ENCODE results near the gene MINDY2. TPM values are rescaled to one million over a fixed set of nuclear protein-coding genes. Genes with fewer than 3 reads are reported as not detected.
"Not testable (repeated sequence)": the region's sequence is repeated elsewhere in the genome, so short reads cannot be mapped to it uniquely, and the experiment has no call there.

The MINDY2 gene
- total RNA-seq, 2 experiments from 2014 or later = 8.0 to 11.6 TPM

DNA sequence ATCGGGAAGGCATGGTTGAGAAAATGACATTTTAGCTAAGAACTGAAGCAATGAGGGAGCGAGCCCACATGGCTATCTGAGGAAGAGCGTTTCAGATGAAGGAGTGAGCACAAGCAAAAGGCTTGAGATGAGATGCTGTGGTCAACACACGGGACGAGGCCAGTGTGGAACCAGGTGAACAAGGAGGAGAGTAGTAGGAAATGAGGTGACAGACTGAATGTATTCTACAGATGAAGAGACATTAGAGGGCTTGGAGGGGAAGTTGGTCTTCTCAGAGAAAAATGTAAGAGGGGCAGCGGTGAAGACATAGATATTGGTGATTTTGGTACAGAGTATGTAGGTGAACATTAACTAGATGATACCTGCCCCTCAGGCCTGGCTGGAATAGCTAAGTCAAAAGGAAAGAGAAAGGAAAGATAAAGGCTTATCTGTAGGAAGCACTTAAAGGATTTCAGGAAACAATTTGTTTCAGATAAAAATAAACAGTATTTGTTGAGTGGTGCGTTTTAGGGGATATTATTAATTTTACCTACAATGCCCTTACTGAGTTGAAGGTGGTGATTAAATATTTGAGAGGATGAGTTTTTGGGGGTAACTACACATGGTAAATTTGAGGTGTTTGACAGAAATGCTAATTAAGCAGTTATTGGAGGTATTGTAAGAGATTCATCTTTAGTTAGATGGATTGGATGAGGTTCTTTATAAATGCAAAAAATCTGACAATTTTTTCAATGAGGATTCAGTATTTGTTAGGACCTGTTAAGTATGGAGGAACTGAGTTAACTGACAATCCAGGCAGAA, 105.4 kb downstream of the MINDY2 start:
- DNase-seq = no peak
- no peak overlapping the region for H3K4me3 Mint-ChIP-seq
- peaks cover 2% of the 10 kb centered on the region for H3K4me1 Mint-ChIP-seq (ENCODE audit: low read depth)
- no peaks in the 10 kb centered on the region for H3K27me3 Mint-ChIP-seq
- no peak overlapping the region for H3K27ac Mint-ChIP-seq
- no peaks in the 10 kb centered on the region for H3K9me3 Mint-ChIP-seq
- intact Hi-C loops (cut with micrococcal nuclease) = no loop called here
- POLR2A ChIA-PET = no interaction called here
- CTCF ChIA-PET = no interaction called here
- H3K36me3 Mint-ChIP-seq = peaks cover 39% of the 10 kb centered on the region

DNA sequence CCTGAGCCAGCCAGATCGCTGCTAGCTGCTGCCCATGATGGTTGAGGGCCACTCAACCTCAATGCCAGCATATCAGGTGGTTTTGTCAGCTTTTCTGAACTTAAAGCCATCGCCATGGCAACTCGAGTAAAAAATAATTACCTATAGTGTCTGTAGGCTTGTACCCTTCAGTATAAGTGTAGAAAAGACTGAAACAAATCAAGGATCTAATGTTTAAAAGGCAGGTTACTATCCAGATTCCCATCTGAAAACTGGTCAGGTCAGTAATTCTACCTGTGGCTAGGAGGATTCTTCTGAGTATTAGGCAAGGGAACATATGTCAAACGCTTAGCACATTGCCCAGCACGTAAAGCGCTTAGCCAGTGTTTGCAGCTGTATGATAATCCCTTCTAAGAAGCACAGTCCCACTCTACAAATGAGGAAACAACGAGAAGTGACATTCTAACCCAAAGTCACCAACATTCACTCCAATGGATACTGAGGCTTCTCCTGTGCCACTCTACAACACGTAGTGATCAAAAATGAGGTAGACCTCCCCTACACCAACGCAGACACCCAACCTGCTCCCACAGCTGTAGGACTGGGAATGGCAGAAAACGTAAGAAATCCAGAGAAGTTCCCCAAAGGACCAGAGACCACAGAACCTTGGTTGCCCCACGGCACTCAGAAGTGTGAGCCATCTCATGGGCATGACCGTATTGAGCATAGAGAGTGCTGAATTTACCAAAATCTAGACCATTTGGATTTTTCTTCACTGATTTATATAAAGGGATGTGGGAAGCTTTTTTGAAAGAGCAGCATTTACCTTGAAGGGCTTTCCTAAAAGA, 107.1 kb downstream of the MINDY2 start:
- Mint-ChIP-seq H3K4me3 (no peak overlapping the region), H3K9me3 (no peaks in the 10 kb centered on the region), H3K27ac (no peak overlapping the region), H3K4me1 (ENCODE audit: low read depth) (peaks cover 2% of the 10 kb centered on the region), H3K36me3 (peaks cover 50% of the 10 kb centered on the region), H3K27me3 (no peaks in the 10 kb centered on the region)
- intact Hi-C loops (cut with micrococcal nuclease) = no loop called here
- DNase-seq = no peak
- POLR2A ChIA-PET = no interaction called here
- CTCF ChIA-PET = no interaction called here

DNA sequence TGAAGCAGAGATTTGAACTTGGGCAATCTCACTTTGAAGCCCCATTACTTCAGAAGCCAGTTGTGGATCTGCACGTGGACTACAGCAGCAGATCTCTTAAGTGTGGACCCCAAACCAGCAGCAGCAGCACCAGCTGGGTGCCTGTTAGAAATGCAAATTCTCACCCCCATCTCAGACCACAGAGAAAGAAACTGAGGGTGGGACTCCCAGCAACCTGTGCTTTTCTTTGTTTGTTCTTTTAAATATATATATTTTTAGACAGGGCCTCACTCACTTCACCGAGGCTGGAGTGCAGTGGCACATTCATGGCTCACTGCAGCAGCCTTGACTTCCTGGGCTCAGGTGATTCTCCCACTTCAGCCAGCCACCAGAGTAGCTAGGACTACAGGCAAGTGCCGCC, 109.2 kb downstream of the MINDY2 start:
- Mint-ChIP-seq H3K27me3 (no peaks in the 10 kb centered on the region), H3K27ac (no peak overlapping the region), H3K4me3 (no peak overlapping the region), H3K36me3 (peaks cover 63% of the 10 kb centered on the region), H3K4me1 (ENCODE audit: low read depth) (no peaks in the 10 kb centered on the region), H3K9me3 (no peaks in the 10 kb centered on the region)
- POLR2A ChIA-PET = interaction anchor here (0.8 kb wide), 1 partner anchor 10 kb away, joined by 3 read pairs; no protein-coding TSS in a partner anchor
- DNase-seq = no peak
- CTCF ChIA-PET = no interaction called here
- intact Hi-C loops (cut with micrococcal nuclease) = no loop called here

DNA sequence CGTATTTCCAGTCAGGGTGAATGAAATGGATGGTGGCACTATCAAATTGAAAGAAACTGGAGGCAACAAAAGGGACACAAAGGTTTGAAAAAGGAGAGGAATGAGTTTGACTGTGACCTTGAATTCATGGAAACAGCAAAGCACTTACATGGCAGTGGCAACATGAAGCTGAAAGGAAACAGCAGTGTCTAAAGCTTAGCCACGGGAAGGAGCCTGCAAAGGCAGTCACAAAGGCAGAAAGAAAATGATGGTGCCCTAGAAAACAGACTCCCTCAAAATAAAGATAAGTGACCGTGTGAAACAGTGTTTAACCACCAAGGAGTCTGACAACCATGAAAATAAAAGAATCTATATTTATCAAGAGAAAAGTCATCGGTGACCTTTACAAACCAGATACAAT, 111.1 kb downstream of the MINDY2 start:
- peaks cover 72% of the 10 kb centered on the region for H3K36me3 Mint-ChIP-seq
- no peaks in the 10 kb centered on the region for H3K4me1 Mint-ChIP-seq (ENCODE audit: low read depth)
- peak overlapping the region; percentile 51 for H3K27ac Mint-ChIP-seq
- intact Hi-C loops (cut with micrococcal nuclease) = no loop called here
- CTCF ChIA-PET = no interaction called here
- H3K4me3 Mint-ChIP-seq = no peak overlapping the region
- no peak for DNase-seq
- no peaks in the 10 kb centered on the region for H3K27me3 Mint-ChIP-seq
- H3K9me3 Mint-ChIP-seq = no peaks in the 10 kb centered on the region
- POLR2A ChIA-PET = no interaction called here

DNA sequence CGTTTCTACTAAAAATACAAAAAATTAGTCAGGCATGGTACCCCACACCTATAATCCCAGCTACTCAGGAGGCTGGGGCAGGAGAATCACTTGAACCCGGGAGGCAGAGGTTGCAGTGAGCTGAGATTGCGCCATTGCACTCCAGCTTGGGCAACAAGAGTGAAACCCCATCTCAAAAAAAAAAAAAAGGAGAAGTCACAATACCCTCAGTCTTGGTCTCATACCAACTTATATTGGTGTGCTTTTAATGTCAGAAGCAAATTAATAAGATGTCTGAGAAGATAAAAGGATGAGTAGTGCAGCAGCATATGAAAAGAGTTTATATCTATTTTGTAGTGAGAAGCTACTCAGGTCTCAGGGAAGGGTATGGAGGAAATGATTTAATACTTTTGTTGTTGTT, 112.8 kb downstream of the MINDY2 start:
- DNase-seq; CTCF ChIA-PET; H3K27ac Mint-ChIP-seq; POLR2A ChIA-PET; H3K4me3 Mint-ChIP-seq; H3K27me3 Mint-ChIP-seq; H3K4me1 Mint-ChIP-seq (ENCODE audit: low read depth); H3K9me3 Mint-ChIP-seq; intact Hi-C loops (cut with micrococcal nuclease): not testable (repeated sequence)
- H3K36me3 Mint-ChIP-seq = peaks cover 74% of the 10 kb centered on the region

DNA sequence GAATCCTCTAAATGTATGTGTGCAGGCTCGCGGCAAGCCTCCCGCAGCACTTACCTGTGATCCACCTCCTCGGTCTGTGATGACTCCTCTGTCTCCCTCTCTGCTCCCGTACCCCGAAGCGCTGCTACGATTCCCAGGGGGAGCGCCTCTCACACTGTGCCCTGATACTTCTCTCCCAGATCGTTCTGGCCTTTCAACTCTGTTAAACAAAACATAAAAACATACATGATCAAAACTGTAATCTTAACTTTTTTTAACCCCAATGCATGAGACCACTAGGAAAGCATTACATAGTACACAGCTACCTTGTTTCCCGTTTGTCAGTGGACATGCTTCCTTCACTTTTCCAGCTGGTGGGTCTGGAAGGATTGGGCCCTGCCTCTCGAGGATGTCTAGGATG, 115.8 kb downstream of the MINDY2 start:
- DNase-seq = no peak
- no peak overlapping the region for H3K27ac Mint-ChIP-seq
- no peaks in the 10 kb centered on the region for H3K27me3 Mint-ChIP-seq
- CTCF ChIA-PET = no interaction called here
- POLR2A ChIA-PET = interaction anchor here (0.6 kb wide), 1 partner anchor 29 kb away, joined by 4 read pairs; no protein-coding TSS in a partner anchor
- peaks cover 69% of the 10 kb centered on the region for H3K36me3 Mint-ChIP-seq
- H3K4me3 Mint-ChIP-seq = no peak overlapping the region
- H3K9me3 Mint-ChIP-seq = no peaks in the 10 kb centered on the region
- intact Hi-C loops (cut with micrococcal nuclease) = no loop called here
- H3K4me1 Mint-ChIP-seq (ENCODE audit: low read depth) = peaks cover 7% of the 10 kb centered on the region

DNA sequence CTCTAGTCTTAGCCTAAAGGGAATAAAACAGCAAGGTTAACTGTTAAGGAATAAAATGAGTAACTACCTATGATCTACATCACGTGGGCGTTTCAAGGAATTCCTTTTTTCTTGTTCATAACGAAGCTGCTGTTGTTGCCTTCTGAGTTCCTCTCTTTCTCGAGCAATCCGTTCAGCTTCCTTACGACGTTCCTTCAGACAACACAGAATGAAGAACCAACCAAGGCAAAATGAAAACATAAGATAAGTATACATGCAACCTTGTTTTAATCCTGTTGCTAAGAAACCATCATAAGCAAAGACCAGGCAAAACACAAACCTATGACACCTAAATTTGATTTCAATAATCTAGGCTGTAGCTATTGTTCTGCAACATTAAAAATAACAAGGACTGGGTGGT, 118.3 kb downstream of the MINDY2 start:
- peaks cover 7% of the 10 kb centered on the region for H3K4me1 Mint-ChIP-seq (ENCODE audit: low read depth)
- no peaks in the 10 kb centered on the region for H3K9me3 Mint-ChIP-seq
- H3K36me3 Mint-ChIP-seq = peaks cover 73% of the 10 kb centered on the region
- ChIA-PET POLR2A (no interaction called here), CTCF (no interaction called here)
- no peak for DNase-seq
- no peak overlapping the region for H3K27ac Mint-ChIP-seq
- H3K27me3 Mint-ChIP-seq = no peaks in the 10 kb centered on the region
- H3K4me3 Mint-ChIP-seq = no peak overlapping the region
- intact Hi-C loops (cut with micrococcal nuclease) = no loop called here

DNA sequence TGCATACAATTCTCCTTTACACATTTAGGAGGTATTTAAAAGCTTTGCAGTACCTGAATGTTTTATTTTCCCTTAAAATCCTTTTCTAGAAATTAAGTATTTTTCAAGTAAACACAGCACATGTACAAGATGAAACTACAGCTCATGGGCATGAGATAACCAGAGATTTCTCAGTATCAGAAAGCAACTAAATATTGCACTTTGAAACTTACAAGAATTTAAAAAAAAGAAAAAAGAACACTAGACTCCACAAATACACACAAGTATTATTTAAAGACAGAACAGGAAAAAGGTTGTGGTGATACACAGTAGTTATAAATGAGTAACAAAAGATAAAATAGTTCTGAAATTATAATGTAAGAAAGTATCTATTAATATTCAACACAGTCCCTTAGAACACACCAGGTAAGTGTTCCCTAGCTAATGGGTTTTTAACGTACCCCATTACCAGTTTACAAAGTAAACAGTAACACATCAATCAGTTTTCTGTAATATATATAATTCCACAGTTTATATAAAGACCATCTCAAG, 127.1 kb downstream of the MINDY2 start:
- intact Hi-C loops (cut with micrococcal nuclease) = no loop called here
- Mint-ChIP-seq H3K4me1 (ENCODE audit: low read depth) (peaks cover 9% of the 10 kb centered on the region), H3K27me3 (no peaks in the 10 kb centered on the region), H3K4me3 (no peak overlapping the region), H3K27ac (no peak overlapping the region), H3K36me3 (peaks cover 35% of the 10 kb centered on the region), H3K9me3 (no peaks in the 10 kb centered on the region)
- POLR2A ChIA-PET = interaction anchor here (0.7 kb wide), 1 partner anchor 636 kb away, joined by 3 read pairs; no protein-coding TSS in a partner anchor
- CTCF ChIA-PET = no interaction called here
- DNase-seq = no peak

DNA sequence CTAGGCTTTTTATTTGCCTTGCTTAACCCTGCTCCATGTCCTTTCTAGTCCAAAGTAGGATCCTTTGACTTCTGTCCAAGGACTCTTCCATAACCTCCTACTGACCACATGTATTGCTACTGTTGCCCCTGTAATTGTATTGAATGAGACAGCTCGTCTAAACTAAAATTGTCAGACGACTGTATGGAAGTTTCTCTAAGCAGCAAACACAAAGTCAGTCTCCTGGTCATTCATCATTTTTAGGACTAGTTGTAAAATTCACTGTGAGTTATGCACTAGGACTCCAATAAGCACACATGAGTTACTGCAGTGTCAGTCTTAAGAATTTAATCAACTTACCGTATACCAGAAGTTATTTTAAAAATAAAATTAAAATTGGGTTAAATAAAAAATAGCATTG, 129.5 kb downstream of the MINDY2 start:
- intact Hi-C loops (cut with micrococcal nuclease) = no loop called here
- DNase-seq = no peak
- Mint-ChIP-seq H3K27ac (no peak overlapping the region), H3K4me3 (no peak overlapping the region), H3K4me1 (ENCODE audit: low read depth) (peaks cover 9% of the 10 kb centered on the region), H3K27me3 (no peaks in the 10 kb centered on the region), H3K36me3 (peaks cover 20% of the 10 kb centered on the region), H3K9me3 (no peaks in the 10 kb centered on the region)
- ChIA-PET CTCF (no interaction called here), POLR2A (no interaction called here)

DNA sequence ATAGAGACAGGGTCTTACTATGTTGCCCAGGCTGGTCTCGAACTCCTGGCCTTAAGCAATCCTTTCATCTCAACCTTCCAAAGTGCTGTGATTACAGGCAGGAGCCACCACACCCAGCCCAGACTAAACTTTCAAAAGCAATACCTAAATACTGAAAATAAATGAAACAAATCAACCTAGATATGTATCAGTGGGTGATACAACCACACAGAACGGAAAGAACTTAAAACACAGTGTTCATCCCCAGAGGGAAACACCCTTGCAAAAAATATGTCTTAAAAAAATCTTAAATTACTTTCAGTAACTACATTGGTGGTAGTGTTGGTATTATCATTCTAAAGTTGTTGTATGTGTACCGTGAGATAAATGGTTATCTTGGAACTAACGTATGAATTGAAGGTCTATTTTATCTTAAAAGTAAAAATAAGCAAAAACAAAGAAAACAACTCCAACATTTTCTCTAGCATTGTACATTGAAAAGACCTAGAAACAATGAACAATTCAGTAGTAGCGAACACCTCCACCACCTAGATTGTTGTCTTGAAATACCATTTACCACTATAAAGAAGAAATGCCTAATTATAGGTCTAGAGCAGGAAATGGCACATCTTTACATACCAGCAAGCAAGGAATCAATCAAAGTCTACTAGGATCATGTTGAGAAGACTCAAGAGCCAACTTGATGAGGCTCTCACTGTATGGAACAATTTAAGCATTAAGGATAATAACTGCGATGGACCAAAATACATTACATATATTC, 137.6 kb downstream of the MINDY2 start:
- ChIA-PET CTCF (no interaction called here), POLR2A (no interaction called here)
- Mint-ChIP-seq H3K4me3 (no peak overlapping the region), H3K4me1 (ENCODE audit: low read depth) (peaks cover 42% of the 10 kb centered on the region), H3K36me3 (peaks cover 34% of the 10 kb centered on the region), H3K27ac (no peak overlapping the region), H3K27me3 (no peaks in the 10 kb centered on the region), H3K9me3 (no peaks in the 10 kb centered on the region)
- DNase-seq = no peak
- intact Hi-C loops (cut with micrococcal nuclease) = no loop called here

DNA sequence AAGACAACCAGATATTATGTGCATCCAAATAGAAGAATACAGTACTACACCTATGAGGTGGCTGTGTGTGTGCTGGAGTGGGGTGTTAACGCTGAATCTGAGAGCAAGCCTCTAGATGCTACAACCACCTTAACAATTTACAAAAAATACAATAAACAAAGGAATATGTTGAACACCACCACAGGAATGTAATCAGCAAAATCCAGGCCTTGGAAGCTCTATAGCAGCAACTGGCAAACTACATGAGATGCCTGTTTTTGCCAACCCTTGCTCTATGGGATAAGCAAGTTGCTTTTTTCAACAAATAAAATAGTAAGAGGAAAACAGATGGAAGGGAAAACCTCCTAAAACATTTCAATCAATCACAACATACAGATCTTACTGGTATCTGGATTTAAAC, 138.5 kb downstream of the MINDY2 start:
- Mint-ChIP-seq H3K36me3 (peaks cover 40% of the 10 kb centered on the region), H3K27ac (no peak overlapping the region), H3K4me1 (ENCODE audit: low read depth) (peaks cover 47% of the 10 kb centered on the region), H3K4me3 (no peak overlapping the region), H3K27me3 (no peaks in the 10 kb centered on the region), H3K9me3 (no peaks in the 10 kb centered on the region)
- DNase-seq = no peak
- POLR2A ChIA-PET = no interaction called here
- CTCF ChIA-PET = no interaction called here
- intact Hi-C loops (cut with micrococcal nuclease) = no loop called here

DNA sequence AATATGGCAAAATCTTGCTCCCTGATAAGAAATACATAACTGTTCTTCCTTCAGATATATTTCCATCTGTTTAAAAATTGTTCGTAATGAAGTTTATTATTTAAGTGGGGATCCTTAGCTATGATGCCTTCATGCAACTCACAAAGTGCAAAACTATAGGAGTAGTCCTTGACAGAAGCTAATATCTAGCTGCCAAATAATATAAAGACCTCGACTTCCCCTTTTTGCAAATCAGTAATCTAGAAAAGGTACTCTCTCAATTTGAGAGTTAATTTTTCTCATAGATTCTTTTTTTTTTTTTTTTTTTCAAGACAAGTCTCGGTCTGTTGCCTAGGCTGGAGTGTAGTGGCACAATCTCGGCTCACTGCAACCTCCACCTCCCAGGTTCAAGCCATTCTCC, 139.4 kb downstream of the MINDY2 start:
- Mint-ChIP-seq H3K27me3 (no peaks in the 10 kb centered on the region), H3K36me3 (peaks cover 43% of the 10 kb centered on the region), H3K4me1 (ENCODE audit: low read depth) (peaks cover 47% of the 10 kb centered on the region), H3K4me3 (no peak overlapping the region), H3K27ac (no peak overlapping the region), H3K9me3 (no peaks in the 10 kb centered on the region)
- CTCF ChIA-PET = no interaction called here
- DNase-seq = no peak
- POLR2A ChIA-PET = no interaction called here
- intact Hi-C loops (cut with micrococcal nuclease) = no loop called here
